ENCODE measurements around the gene EML1.

The EML1 gene

DNA sequence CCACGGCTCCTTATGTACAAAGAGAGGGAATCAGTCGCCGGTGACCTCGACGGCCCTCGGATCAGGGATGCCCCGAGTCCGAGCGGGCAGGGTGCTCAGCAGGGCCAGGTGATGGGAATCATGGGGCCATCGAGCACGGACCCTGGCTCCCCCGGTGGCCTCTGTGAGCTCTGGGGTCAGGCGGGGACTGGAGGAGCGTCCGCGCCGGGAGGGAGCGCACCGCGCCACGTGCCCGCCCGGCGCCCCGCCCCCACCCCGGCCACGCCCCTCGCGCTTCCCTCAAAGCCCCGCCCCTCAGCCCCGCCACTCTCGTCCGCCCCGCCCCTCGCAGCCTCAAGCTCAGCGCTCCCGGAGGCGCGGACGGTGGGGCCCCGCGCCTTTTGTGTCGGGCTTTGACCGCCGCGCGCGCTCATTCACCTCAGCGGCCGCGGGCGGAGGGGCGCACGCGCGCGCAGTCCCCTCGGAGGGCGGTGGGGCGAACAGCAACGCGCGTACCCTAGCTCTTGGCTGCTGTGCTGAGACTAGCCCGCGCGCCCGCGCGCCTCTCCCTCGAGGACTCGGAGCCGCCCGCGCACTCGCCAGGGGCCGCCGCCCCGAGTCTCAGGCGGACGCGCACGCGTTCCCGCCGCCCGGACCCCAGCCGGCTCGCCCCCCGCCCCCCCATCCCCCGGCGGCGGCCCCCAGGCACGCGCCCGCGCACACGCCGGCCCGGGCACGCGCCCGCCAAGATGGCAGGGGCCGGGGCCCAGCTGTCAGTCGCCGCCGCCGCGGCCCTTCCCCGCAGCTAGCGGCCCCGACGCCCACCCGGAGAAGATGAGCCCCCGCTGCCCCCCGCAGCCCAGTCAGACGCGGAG is 178.1 kb downstream of the EML1 start:
- peak overlapping the region; percentile 44; the same call in 1 of the 2 replicates for H3K27ac ChIP-seq
- TF ChIP-seq, protein P1, sequence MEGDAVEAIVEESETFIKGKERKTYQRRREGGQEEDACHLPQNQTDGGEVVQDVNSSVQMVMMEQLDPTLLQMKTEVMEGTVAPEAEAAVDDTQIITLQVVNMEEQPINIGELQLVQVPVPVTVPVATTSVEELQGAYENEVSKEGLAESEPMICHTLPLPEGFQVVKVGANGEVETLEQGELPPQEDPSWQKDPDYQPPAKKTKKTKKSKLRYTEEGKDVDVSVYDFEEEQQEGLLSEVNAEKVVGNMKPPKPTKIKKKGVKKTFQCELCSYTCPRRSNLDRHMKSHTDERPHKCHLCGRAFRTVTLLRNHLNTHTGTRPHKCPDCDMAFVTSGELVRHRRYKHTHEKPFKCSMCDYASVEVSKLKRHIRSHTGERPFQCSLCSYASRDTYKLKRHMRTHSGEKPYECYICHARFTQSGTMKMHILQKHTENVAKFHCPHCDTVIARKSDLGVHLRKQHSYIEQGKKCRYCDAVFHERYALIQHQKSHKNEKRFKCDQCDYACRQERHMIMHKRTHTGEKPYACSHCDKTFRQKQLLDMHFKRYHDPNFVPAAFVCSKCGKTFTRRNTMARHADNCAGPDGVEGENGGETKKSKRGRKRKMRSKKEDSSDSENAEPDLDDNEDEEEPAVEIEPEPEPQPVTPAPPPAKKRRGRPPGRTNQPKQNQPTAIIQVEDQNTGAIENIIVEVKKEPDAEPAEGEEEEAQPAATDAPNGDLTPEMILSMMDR (IDR thresholded peaks at IDR 0.05): no peak
- no peak for TF ChIP-seq ZFX (IDR thresholded peaks at IDR 0.05; ENCODE audit: borderline replicate concordance)

DNA sequence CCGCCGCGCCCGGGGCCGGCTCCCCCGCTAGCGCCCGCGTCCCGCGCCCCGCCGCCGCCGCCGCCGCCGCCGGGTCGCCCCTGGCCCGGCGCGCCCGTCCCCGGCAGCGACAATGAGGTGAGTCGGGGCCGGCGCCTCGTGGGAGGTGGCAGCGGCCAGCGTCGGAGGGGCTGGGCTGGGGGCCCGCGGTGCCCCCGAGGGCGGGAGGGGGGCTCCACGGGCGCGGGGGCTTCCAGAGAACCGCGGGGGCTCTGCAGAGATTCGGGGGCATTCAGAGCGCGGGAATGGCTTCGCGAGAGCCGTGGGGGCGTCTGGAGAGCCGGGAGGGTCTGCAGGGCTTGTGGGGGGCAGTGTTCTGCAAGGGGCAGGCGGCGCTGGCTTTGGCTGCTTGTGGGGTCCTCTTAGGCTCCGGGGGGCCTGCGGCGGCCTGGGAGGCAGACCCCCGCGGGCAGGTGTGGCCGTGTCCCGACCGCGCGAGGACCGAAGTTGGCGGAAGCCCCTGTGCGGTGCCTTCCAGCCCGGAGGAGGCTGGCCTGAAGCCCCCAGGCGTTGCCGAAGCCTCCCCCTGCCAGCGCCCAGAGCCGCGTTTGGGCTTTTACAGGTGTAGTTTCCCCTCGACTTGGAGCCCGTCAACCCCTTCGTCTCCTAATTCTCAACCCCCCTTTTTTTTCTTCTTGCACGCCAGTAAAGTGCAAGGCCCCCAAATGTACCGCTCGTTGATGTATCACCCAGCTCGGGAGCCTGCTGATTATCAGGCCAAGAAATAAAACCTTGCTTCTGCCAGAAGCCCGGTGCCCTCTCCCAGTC is 178.9 kb downstream of the EML1 start:
- TF ChIP-seq, protein P1 (IDR thresholded peaks at IDR 0.05): no peak
- TF ChIP-seq ZFX (IDR thresholded peaks at IDR 0.05; ENCODE audit: borderline replicate concordance): no peak
- H3K27ac ChIP-seq: peak overlapping the region; percentile 44; the same call in 1 of the 2 replicates

DNA sequence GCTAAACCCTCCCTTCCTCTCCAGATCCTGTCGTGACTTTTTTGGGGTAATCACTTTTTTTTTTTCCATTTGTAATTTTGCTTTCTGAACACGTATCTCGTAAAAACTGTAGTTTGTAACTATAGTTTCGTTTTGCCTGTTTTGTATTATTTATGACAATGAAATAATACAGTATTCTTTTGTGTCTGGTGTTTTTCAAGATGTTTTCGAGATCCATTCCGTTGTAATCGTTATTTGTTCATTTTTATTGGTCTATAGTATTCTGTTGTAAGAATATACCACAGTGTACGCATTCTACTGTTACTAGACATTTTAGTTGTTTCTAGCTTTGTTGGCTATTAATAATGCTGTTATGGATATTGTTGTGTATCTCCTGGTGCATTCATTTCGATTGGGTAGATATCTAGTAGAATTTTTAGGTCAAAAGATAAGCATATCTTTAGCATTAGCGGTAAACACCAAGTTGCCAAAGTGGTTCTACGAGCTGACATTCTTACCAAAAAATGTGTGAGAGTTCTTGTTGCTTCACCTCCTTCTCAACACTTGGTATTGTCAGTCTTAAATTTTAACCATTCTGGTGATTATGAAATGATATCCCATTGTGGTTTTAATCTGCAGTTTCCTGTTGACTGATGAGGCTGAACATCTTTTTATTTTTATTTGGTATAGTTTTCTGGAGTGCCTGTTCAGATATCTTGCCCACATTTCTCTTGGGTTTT is 179.7 kb downstream of the EML1 start:
- TF ChIP-seq, protein P1 (IDR thresholded peaks at IDR 0.05): no peak
- no peak for TF ChIP-seq ZFX (IDR thresholded peaks at IDR 0.05; ENCODE audit: borderline replicate concordance)
- no peak overlapping the region for H3K27ac ChIP-seq

DNA sequence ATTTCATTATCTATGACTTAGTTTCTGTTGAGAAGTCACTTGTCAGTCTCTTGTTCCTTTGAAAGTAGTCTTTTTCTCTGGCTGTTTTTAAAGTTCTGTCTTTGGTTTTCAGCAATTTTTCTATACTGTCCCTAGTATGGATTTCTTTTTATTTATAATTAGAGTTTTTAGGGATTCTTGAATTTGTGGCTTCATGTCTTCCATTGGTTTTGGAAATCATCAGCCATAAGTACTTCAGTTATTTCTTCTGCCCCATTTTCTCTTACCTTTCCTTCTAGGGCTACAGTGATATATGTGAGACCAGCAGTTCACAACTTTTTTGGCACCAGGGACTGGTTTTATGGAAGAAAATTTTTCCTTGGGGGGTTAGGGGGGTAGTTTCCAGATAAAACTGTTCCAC is 182.0 kb downstream of the EML1 start:
- TF ChIP-seq, protein P1 (IDR thresholded peaks at IDR 0.05): no peak
- H3K27ac ChIP-seq: no peak overlapping the region

DNA sequence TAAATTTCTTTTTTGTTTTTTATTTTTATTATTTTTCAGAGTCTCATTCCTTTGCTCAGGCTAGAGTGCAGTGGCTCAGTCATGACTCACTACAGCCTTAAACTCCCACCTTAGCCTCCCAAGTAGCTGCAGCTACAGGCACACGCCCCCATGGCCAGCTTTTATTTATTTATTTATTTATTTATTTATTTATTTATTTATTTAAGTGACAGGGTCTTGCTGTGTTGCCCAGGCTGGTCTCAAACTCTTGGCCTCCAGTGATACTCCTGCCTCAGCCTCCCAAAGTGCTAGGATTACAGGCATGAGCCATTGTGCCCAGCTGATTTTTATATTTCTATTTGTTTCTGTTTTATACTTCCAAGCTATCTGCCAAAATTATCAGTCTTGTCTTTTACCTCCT is 182.8 kb downstream of the EML1 start:
- no peak overlapping the region for H3K27ac ChIP-seq
- TF ChIP-seq ZFX (IDR thresholded peaks at IDR 0.05; ENCODE audit: borderline replicate concordance): no peak
- TF ChIP-seq, protein P1 (IDR thresholded peaks at IDR 0.05): no peak

DNA sequence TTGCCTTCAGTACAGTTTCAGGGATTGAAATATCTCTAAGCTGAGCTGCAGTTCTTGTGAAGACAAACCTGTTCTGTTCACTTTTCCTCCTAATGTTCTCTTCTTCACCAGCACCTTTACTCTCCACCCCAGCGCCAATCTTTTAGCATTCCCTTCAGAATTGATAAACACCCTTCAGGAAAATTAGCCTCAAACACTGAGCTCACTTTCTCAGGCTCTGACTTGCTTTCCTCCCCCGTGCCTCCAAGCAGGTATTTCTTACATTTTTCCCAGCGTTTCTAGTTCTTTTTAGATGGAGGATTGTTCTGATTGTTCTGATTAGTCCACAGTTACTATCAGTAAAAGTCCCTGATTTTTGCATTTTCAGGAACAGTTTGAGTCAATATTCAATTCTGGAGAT is 183.5 kb downstream of the EML1 start:
- no peak overlapping the region for H3K27ac ChIP-seq
- TF ChIP-seq ZFX (IDR thresholded peaks at IDR 0.05; ENCODE audit: borderline replicate concordance): no peak
- TF ChIP-seq, protein P1 (IDR thresholded peaks at IDR 0.05): no peak

Data from 22Rv1 (cell line).